GM21825 (cell line): ENCODE data around the gene ACOX3.
"Not testable (repeated sequence)": the region's sequence is repeated elsewhere in the genome, so short reads cannot be mapped to it uniquely, and the experiment has no call there.

Experiments used
- ATAC-seq: cut with Tn5 transposase; IDR thresholded peaks from one replicate; pipeline ENCODE4 v1.9.1; 2021; ENCODE audit warnings: mild to moderate bottlenecking, moderate library complexity; ENCODE audit not compliant: unreplicated experiment

The ACOX3 gene

DNA sequence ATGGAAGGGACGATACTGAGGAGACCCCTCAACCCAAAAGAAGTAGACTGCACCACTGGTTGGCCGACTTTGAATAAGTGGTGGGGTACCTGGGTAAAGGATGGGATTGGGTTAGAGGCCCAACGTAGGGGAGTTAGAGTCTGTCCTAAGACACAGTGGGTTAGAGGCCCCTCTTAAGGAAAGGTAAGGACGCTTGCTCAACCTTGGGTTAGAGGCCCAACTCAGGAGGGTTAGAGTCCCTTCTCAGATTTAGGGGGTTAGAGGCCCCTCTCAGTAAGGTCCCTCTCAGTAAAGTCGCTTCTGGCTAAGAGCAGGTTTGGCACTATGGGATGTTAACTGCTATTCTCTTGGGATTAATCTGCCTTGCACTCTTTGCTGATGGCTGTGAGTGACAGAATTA, 81.3 kb downstream of the ACOX3 start:
- no peak for ATAC-seq

DNA sequence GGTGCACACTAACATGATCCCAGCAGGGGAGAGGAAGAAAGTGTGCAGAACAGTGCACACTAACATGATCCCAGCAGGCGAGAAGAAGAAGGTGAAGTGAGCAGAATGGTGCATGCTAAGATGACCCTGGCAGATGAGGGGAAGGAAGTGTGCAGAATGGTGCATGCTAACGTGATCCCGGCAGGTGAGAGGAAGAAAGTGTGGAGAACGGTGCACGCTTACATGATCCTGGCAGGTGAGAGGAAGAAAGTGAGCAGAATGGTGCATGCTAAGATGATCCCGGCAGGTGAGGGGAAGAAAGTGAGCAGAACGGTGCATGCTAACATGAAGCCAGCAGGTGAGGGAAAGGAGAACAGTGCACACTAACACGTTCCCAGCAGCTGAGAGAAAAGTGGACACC, 83.7 kb downstream of the ACOX3 start:
- no peak for ATAC-seq

DNA sequence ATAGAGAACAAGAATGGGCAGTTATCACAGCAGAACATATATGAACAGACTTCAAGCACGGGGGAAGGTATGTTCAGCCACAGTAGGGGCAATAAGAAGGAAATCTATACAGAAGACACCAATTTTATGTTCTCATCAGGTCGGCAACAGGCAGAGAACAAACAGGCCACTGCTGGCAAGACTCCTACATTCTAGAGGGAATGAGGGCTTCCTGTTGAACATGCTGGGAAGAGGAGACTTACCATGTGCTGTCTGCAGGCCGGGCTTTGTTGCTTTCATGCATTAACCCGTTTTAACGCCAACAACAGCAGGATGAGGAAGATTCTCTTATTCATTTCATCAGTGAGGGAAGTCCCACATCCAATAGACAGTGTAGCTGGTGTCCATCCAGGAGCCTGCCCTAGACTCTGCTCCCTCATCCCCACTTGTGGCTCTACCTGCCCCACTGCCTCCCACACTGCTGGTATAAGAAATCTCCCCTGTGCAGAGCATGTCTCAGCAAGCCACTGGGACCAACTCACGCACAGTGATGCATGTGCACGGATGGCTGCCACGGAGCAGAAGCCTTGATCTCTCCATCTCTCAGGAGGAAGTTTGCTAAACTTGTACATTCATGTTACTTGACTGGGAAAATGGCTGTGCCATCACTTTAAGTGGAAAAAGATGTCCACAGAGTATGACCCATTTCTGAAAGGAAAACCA, 84.5 kb downstream of the ACOX3 start:
- ATAC-seq: no peak

DNA sequence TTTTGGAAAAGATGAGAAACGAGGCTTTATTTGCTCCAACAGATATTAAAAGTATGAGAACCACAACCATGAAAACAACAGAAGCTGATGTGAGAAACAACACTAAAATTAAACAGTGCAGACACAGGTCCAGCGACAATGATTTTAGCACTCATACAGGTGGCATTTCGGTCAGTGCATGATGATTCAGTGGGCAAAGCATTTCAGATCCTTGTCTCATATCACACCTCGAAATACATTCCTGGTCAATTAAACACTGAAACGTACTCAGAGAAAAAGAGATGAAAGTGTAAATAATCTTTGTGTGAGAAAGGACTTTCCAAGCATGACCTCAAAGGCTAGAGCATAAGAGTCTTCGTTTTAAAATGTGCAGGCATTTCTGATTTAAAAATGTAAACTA, 85.2 kb downstream of the ACOX3 start:
- ATAC-seq: no peak

DNA sequence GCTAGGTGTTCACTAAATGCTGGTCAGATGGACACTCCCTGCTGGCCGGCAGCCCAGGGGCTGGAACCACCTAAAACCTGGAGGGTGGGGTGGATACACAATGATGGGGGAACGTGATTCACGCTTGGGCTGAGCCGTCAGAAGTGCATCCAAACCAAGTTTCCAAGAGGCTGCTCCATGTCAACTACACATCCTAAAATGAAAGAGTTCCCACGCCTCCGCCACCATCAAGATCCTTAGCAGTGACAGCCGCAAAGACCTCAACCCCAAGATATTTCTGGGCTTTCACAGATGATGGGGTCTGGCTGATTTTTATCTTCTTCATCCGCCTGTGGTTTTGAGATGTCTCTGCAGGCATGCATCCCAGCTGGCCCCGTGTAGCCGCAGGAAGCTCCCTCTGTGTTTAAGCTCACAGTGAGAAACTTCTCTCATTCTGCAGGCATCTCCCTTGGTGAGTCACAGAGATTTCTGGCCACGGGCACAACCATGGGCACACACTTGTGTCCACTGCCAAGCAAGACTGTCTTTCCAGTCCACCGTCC, 86.5 kb downstream of the ACOX3 start:
- no peak for ATAC-seq

DNA sequence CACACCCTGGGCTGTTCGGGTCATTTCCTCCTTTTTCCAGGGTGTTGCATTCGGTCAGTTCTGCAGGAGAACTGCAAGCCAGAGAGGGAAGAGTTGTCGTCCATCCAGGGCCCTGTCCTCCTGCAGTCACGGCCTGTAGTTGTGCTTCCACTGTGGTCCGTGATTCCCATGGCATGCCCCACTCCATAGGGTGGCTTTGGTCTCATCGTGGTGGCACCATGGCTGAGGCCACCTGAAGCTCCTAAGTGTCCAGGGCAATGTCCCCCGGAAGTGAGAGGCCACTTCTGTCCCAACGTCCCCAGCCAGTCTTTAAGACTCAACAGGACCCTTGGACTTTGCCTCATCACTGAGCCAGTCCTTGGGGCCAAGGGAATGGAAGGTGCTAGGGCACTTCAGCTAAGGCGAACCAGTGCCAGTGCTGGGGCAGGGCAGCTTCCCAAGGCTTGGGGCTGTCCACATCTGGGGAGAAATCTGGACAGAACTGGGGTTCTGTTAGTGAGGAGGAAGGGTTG, 87.3 kb downstream of the ACOX3 start:
- no peak for ATAC-seq

DNA sequence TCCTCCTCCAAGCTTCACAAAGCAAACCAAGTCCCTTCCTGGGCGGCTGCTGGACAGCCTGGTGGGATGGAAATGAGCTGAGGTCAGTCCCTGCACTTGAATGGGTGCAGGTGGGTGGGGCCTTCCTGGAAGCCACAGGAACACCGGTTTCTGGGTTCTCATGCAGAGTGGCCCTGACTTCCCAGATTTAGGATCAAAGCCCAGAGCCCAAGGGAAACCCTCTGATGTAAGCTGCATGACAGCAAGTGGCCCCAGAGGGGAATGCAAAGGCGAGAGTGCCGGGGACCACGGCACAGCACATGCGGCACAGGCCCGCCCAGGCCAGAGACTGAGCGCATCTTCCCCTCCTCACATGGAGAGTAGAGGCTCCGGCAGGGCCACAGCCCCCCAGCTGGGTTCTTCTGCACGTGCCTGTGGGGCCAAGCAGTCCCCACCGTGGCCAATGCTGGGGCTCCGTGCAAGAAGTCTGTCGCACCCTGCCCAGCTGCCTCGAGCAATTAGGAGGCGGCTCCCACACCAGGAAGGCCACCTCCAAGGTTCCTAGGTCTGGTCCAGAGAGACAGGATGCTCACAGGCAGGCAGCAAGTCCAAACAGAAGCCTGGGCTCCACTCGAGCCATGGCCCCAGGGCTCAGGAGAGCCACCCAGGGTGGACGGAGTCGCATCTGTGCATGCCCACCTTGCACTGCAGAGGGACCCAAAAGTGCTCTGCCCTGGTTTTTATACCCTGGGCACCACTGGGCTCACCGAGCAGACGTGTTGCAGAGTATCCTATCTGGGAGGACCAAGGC, 88.0 kb downstream of the ACOX3 start:
- no peak for ATAC-seq

DNA sequence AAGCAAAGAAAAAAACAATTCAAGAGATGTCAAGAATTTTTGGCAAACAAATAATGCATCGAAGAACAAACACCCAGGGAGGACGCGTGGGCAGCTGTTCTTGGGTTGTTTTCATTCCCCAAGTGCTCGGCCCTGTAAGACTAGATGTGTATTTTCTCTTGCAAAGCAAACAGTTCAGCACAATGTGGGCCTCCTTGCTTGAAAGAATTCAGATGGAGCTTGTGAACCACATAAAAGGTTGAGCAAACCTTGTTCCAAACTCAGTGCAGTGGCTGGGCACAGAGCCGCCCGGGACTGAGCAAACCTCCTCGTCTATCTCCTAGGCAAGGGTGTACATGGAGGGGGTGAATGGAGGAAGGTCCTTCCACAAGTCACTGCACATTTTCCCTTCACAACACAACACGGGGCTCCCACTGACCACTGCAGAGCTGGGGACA, 88.6 kb downstream of the ACOX3 start:
- ATAC-seq: no peak

DNA sequence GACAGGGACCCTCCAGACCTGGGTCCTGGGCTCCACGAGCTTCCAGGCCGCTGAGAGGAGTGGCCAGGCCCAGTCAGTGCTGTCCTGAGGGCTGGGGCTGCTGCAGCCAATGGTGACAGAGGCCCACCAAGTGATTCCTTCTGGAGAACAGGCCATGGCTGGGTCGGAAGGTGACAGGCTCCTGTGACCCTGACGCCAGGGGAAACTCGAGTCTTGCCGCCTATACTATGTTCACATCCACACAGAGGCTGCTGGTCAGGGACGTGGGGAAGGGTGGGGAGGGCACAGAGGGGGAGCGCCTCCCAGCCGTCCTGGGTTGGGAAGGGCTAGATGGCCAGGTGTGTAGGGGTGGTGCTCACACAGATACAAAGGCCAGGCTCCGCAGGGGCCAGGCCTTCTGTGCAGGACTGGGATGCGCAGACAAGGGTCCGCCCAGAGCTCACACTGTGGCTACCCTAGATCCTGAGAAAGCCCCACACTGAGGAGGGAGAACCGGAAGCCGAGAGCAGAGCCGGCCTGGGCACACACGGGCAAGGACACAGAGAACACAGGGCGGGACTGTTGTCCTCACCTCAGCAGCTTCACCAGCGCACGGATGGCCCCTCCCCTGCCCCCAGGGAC, 89.6 kb downstream of the ACOX3 start:
- no peak for ATAC-seq

DNA sequence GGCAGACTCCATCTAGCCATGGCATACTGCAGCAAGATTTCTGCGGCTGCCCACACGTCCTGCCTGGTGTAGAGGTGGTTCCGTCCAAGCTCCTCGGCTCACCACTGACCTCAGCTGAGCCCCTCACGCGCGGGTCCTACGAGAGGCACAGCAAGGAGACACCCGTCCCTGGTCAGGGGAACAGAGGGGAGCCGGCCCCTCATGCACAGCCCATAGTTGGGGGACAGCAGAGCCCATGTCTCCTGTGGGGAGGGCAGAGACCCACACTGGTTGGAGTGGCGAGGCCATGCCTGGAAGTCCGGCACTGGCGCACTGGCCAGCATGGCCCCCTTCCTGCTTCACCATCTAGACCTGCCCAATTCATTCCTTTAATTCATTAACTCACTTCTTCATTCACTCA, 90.2 kb downstream of the ACOX3 start:
- ATAC-seq: no peak

DNA sequence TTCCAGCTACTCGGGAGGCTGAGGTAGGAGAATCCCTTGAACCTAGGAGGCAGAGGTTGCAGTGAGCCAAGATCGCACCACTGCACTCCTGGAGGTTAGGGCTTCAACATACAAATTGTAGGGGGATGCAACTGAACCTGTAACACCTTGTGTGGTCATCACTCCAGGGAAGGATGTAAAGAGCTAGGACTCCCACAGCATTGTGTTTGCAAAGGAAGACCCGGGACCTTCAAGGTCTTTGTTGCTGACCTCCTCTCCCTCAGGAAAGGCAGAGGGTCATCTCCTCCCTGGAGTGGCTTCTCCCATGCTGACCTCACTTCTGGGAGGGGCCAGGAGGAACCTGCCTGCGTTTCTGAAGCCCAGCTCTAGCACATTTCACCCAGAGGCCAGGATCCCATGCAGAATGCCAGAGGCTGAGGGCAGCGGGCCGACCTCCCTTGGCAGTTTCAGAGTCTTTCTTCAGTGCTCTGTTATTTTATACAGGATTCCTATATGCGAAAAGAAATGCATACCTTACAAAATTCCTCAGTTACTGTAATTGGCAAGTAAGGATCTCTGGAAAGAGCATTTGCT, 90.8 kb downstream of the ACOX3 start:
- ATAC-seq: no peak

DNA sequence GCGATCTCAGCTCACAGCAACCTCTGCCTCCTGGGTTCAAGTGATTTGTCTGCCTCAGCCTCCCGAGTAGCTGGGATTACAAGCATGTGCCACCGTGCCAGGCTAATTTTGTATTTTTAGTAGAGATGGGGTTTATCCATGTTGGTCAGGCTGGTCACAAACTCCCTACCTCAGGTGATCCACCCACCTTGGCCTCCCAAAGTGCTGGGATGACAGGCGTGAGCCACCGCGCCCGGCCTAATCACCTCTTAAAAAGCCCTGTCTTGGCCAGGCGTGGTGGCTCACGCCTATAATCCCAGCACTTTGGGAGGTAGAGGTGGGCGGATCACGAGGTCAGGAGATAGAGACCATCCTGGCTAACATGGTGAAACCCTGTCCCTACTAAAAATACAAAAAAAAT, 91.3 kb downstream of the ACOX3 start:
- not testable (repeated sequence) for ATAC-seq

DNA sequence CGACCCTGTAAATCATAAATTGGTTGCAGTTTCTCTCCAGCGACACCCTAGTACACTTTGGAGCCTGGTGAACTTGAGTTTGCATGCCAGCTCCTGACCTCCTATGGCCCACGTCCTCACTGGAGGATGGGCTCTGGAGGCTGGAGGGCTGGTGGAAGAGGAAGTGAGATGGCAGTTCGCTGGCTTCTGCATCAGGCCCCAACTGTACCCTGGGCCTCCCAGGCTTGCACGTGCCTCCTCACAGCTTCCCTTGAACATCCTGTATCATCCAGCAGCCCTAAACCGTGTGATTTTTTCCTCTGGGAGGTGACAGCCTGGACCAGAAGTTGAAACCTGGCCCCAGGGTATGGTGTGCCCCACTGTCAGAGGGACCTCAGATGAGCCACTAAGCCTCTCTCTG, 92.5 kb downstream of the ACOX3 start:
- no peak for ATAC-seq

DNA sequence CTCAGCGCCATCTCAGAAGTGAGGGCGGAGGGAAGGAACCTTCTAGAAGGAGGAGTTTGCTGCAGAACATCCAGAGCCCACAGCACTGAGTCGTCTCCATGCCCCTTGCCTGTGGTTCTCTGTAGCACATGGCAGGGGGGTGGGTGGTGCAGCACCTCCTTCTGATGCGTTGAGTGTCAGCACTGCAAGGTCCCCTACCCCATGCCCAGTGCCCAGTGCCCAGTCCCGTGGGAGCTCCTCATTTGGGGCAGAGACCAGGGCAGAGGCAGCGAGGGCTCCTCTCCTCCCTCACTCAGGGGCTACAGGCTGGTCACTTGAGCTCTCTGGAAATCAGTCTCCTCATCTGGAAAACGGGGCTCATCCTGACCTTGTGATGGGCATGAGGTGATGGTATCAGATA, 92.9 kb downstream of the ACOX3 start:
- no peak for ATAC-seq

DNA sequence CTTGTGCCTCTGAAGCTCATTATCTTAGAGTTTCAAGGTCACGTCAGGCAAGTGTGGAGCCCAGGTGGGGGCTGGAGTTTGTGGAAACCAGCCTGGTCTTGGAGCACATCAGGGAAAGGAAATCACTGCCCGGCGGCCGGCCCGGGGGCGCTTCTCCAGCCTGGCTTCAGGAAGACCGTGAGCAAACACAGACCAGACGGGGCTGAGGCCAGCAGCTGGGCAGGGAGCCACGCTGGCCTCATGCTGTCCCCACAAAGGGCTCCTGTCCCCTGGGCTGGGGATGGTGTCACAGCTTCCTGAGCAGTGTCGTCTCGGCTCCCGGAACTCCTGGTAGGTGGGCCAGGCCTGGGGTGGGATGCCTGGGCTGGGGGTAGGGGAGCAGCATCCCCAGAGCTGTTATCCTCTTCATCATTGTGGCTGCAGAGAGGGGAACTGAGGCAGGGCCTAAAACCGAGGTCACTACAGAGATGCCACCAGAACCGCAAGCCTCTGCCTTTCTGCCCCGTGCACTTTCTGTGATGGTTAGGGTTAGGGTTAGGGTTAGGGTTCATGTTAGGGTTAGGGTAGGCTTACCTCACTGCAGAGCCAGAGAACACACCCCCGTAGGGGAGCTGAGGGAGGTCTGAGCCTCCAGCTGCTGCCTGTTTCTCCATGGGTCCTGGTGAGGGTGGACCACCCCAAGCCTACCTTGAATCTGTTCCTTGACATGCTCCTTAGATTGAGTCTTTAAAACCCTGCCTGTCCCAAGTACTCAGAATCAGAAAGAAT, 93.5 kb downstream of the ACOX3 start:
- no peak for ATAC-seq

DNA sequence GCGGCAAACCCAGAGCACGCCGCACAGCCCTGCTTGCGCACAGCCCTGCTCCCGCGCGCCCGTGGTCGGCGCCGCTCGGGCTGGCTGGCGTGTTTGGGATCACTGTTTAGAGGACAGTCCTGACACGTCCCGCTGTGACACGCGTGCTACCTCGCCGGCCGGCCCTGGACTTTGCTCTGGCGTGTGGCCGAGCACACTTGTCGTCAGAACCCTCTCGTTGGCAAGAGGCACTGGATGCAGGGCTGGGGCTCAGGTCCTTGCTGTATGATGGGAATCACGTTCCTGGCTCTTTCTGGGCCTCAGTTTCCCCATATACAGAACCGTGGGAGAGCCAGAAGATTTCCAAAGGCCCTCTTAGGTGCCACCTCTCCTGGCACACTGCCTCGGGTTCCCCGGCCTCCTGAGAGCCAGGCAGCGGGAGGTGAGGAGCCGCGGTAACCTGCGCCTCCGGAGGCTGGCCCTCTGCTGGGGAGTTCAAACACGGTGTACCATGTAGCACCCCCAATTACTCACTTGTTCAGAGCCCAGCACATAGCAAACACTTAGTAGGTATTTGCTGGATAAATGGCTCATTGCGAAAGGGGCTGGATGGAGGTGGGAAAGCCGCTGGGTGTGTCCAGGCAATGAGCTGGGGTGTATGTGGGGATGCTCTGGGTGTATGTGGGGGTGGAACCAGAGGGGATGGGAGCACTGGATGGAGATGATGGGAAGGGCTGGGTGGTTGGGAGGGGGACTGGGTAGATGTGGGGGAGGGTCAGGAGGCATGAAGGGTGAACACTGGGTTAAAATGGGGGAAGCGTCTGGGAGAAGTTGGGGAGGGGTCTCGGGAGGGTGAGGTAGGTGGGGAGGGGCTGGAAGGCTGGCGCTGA, 94.3 kb downstream of the ACOX3 start:
- ATAC-seq: no peak

DNA sequence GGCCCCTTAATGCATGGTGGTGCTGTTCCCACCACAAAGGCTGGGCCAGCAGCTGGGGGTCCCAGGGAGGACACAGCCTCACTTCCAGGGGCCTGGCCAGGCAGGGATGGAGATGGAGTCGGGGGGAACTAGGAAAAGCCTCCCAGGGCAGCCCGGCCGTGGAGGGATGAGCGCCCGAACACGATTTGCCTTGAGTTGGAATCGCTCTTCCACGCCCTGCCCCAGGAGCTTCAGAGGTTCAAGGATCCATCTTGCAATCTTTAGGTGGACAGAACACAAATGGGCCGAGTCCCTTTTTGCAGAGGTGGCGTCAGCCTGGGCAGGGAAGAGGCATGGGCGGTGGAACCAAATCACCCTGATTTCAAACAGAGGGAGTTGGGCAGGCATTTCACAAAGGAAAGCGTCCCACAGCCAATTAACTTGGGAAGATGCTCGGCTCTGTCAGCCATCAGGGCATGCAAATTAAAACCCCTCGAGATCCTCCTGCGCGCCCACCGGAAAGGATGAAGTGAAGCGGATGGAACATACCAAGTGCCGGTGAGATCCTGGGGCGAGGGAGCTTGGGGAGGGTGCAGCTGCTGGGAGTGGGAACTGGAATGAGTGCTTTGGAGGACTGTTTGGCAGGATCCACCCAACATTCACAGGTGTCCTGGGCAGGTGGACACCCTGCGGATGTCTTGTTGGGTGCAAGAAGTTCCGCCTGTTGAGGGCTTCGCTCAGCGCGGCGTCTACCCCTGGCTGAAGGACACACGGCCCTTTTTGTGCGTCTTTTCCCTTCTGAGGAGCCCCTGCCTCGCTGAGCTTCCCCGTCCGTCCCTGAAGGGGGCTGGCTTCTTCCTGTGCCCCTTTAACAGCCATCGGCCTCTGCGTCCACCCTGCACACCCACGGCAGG, 95.2 kb downstream of the ACOX3 start:
- ATAC-seq: no peak

DNA sequence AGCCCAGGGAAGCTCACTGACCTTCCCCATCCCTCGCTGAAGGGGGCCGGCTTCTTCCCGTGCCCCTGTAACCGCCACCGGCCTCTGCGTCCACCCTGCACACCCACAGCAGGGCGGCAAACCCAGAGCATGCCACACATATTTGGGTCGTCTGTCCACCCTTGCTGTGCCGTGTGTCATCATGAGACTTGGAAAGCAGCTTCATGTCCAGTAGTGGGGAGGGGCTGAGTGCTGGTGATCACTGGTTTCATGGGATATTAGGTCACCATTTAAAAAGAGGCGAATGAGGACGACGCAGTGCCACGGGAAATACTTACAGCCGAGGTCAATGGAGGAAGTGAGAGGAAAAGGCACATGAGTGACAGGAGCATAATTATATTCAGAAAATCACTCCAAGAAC, 96.1 kb downstream of the ACOX3 start:
- ATAC-seq: no peak

DNA sequence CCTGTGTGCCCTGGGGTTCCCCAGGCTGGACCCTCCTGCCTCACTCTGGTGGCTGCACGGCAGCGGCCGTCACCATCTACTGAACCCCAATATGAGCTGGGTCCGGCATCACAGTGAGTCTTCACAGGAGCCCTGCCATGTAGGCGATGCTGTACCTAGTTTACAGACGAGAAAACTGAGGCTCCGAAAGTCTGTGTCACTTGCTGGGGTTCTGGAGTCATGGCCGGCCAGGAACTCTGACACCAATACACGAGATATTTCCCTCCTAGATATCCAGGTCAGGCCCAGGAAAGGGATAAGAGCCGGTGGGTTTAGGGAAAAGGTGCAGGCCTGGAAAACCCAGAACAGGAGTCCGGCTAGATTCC, 96.6 kb downstream of the ACOX3 start:
- no peak for ATAC-seq
